ENCODE results near the gene C12orf42.

C12orf42 gene

GRCh38 chr12:103495469-103496456, at the start of gene C12orf42:
Gene C12orf42 (minus strand): TSS chr12:103495968. CDS start chr12:103478426, 17,542 bp downstream.
- DNase-seq (ENCODE audit: low spot score) = no peak

- DNase-seq (ENCODE audit: low spot score) = no peak
Observed at GRCh38 chr12:103542078-103542477, 46.3 kb upstream of the C12orf42 start.

GRCh38 chr12:103540319-103540718, 44.6 kb upstream of the C12orf42 start:
- no peak for DNase-seq (ENCODE audit: low spot score)

GRCh38 chr12:103538397-103538796, 42.6 kb upstream of the C12orf42 start:
- DNase-seq (ENCODE audit: low spot score) = no peak

GRCh38 chr12:103530307-103531066, 34.7 kb upstream of the C12orf42 start:
- DNase-seq (ENCODE audit: low spot score) = no peak

GRCh38 chr12:103529306-103529705, 33.5 kb upstream of the C12orf42 start:
- DNase-seq (ENCODE audit: low spot score) = peak; percentile 27

GRCh38 chr12:103524238-103524875, 28.6 kb upstream of the C12orf42 start:
- DNase-seq (ENCODE audit: low spot score) = no peak

GRCh38 chr12:103523771-103524170, 28.0 kb upstream of the C12orf42 start:
- DNase-seq (ENCODE audit: low spot score) = no peak

GRCh38 chr12:103520686-103521215, 25.0 kb upstream of the C12orf42 start:
- no peak for DNase-seq (ENCODE audit: low spot score)

GRCh38 chr12:103519632-103520031, 23.9 kb upstream of the C12orf42 start:
- no peak for DNase-seq (ENCODE audit: low spot score)

GRCh38 chr12:103518899-103519298, 23.1 kb upstream of the C12orf42 start:
- no peak for DNase-seq (ENCODE audit: low spot score)

- DNase-seq (ENCODE audit: low spot score) = no peak
Observed at GRCh38 chr12:103517161-103517560, 21.4 kb upstream of the C12orf42 start.

- no peak for DNase-seq (ENCODE audit: low spot score)
Observed at GRCh38 chr12:103515341-103515740, 19.6 kb upstream of the C12orf42 start.

GRCh38 chr12:103513875-103514274, 18.1 kb upstream of the C12orf42 start:
- DNase-seq (ENCODE audit: low spot score) = no peak

- DNase-seq (ENCODE audit: low spot score) = peak; percentile 44
Observed at GRCh38 chr12:103505371-103506236, 9.8 kb upstream of the C12orf42 start.

GRCh38 chr12:103504606-103505005, 8.8 kb upstream of the C12orf42 start:
- DNase-seq (ENCODE audit: low spot score) = no peak

- DNase-seq (ENCODE audit: low spot score) = no peak
Observed at GRCh38 chr12:103503546-103504480, 8.0 kb upstream of the C12orf42 start.

GRCh38 chr12:103501447-103501846, 5.7 kb upstream of the C12orf42 start:
- no peak for DNase-seq (ENCODE audit: low spot score)

- no peak for DNase-seq (ENCODE audit: low spot score)
Observed at GRCh38 chr12:103499571-103499970, 3.8 kb upstream of the C12orf42 start.

- DNase-seq (ENCODE audit: low spot score) = no peak
Observed at GRCh38 chr12:103498990-103499389, 3.2 kb upstream of the C12orf42 start.

All from SW480 (cell line).